ENCODE measurements around the gene HOXA9.

GRCh38 chr7:27180431-27181420 is 15.4 kb upstream of the HOXA9 start:
- TF ChIP-seq CTCF (IDR thresholded peaks at IDR 0.05 in 8 of 11, conservative IDR thresholded peaks at IDR 0.05 in 3 of 11) (no peak), POLR2A (IDR thresholded peaks at IDR 0.05) (no peak), POLR2AphosphoS5 (IDR thresholded peaks at IDR 0.05) (no peak)
